ENCODE results near the gene CHD9. TPM values are rescaled to one million over a fixed set of nuclear protein-coding genes. Genes with fewer than 3 reads are reported as not detected.

CHD9 gene
- total RNA-seq, 1 donor from 2014 or later = 68.6 TPM

GRCh38 chr16:53065461-53066061, 10.8 kb downstream of the CHD9 start:
- TF ChIP-seq CTCF (conservative IDR thresholded peaks at IDR 0.05) = no peak
- no peak overlapping the region for H3K27ac Mint-ChIP-seq
- H3K9me3 Mint-ChIP-seq = no peaks in the 10 kb centered on the region
- no peaks in the 10 kb centered on the region for H3K27me3 Mint-ChIP-seq
- no peak overlapping the region for H3K4me3 Mint-ChIP-seq
- H3K4me1 Mint-ChIP-seq (ENCODE audit: unreplicated experiment) = peaks cover 15% of the 10 kb centered on the region
- peaks cover 12% of the 10 kb centered on the region for H3K36me3 Mint-ChIP-seq
- no peak for DNase-seq (ENCODE audit: extremely low spot score, unreplicated experiment)

- Mint-ChIP-seq H3K4me1 (ENCODE audit: unreplicated experiment) (peaks cover 16% of the 10 kb centered on the region), H3K36me3 (peaks cover 12% of the 10 kb centered on the region), H3K27ac (no peak overlapping the region), H3K9me3 (no peaks in the 10 kb centered on the region), H3K4me3 (no peak overlapping the region), H3K27me3 (no peaks in the 10 kb centered on the region)
- TF ChIP-seq CTCF (conservative IDR thresholded peaks at IDR 0.05) = no peak
- no peak for DNase-seq (ENCODE audit: extremely low spot score, unreplicated experiment)
Observed at GRCh38 chr16:53067675-53068074, 12.9 kb downstream of the CHD9 start.

GRCh38 chr16:53068423-53068833, 13.6 kb downstream of the CHD9 start:
- Mint-ChIP-seq H3K4me1 (ENCODE audit: unreplicated experiment) (peaks cover 16% of the 10 kb centered on the region), H3K36me3 (peaks cover 12% of the 10 kb centered on the region), H3K9me3 (no peaks in the 10 kb centered on the region), H3K27ac (no peak overlapping the region), H3K4me3 (no peak overlapping the region), H3K27me3 (no peaks in the 10 kb centered on the region)
- no peak for TF ChIP-seq CTCF (conservative IDR thresholded peaks at IDR 0.05)
- no peak for DNase-seq (ENCODE audit: extremely low spot score, unreplicated experiment)

GRCh38 chr16:53069772-53070171, 15.0 kb downstream of the CHD9 start:
- TF ChIP-seq CTCF (conservative IDR thresholded peaks at IDR 0.05) = no peak
- Mint-ChIP-seq H3K27me3 (no peaks in the 10 kb centered on the region), H3K27ac (no peak overlapping the region), H3K36me3 (peaks cover 17% of the 10 kb centered on the region), H3K4me3 (no peak overlapping the region), H3K9me3 (no peaks in the 10 kb centered on the region), H3K4me1 (ENCODE audit: unreplicated experiment) (peaks cover 12% of the 10 kb centered on the region)
- DNase-seq (ENCODE audit: extremely low spot score, unreplicated experiment) = no peak

- no peak for DNase-seq (ENCODE audit: extremely low spot score, unreplicated experiment)
- TF ChIP-seq CTCF (conservative IDR thresholded peaks at IDR 0.05) = no peak
- H3K9me3 Mint-ChIP-seq = peaks cover 7% of the 10 kb centered on the region
- peak overlapping the region; percentile 67 for H3K27ac Mint-ChIP-seq
- peak overlapping the region; percentile 57 for H3K4me3 Mint-ChIP-seq
- no peaks in the 10 kb centered on the region for H3K27me3 Mint-ChIP-seq
- peaks cover 7% of the 10 kb centered on the region for H3K4me1 Mint-ChIP-seq (ENCODE audit: unreplicated experiment)
- peaks cover 25% of the 10 kb centered on the region for H3K36me3 Mint-ChIP-seq
Observed at GRCh38 chr16:53071748-53072301, 17.0 kb downstream of the CHD9 start.

All from type B pancreatic cell (in vitro differentiated cells).